MM.1S (cell line): ENCODE results near the gene PSORS1C2.

Experiments
- DNase-seq: peaks from one replicate; pipeline ENCODE4 v3.0.0-alpha.2; 2015
- H2AFZ ChIP-seq: fragments of 300-600 bp; sonication (generic); 2 replicates; pipeline ENCODE4 v1.6.0; 2016; ENCODE audit warnings: antibody characterized with exemption, low read length
- H3F3A ChIP-seq: fragments of 300-600 bp; sonication (generic); 2 replicates; pipeline ENCODE4 v1.6.1; 2016; ENCODE audit warnings: mild to moderate bottlenecking, antibody characterized with exemption, low read length, moderate library complexity, mixed read lengths; ENCODE audit not compliant: insufficient read depth
- H3K27ac ChIP-seq: fragments of 300-600 bp; sonication (generic); 2 replicates; pipeline ENCODE4 v1.5.1; 2016; ENCODE audit warnings: mild to moderate bottlenecking, low read length
- H3K27me3 ChIP-seq: fragments of 300-600 bp; sonication (generic); replicated peaks from 2 replicates; pipeline ENCODE4 v1.6.0; 2016; ENCODE audit warnings: low read length; ENCODE audit not compliant: insufficient read depth
- H3K36me3 ChIP-seq: fragments of 300-600 bp; sonication (generic); replicated peaks from 2 replicates; pipeline ENCODE4 v1.6.1; 2016; ENCODE audit warnings: mild to moderate bottlenecking, low read length, mixed read lengths; ENCODE audit not compliant: insufficient read depth
- H3K4me1 ChIP-seq: fragments of 300-600 bp; sonication (generic); 2 replicates; pipeline ENCODE4 v1.6.1; 2016; ENCODE audit warnings: low read length, mixed read lengths
- H3K4me2 ChIP-seq: fragments of 300-600 bp; sonication (generic); 2 replicates; pipeline ENCODE4 v1.6.0; 2016; ENCODE audit warnings: low read depth, low read length
- H3K4me3 ChIP-seq: fragments of 300-600 bp; sonication (generic); 2 replicates; pipeline ENCODE4 v1.5.1; 2016; ENCODE audit warnings: low read length, mixed read lengths
- H3K79me2 ChIP-seq: fragments of 300-600 bp; sonication (generic); 2 replicates; pipeline ENCODE4 v1.6.1; 2016; ENCODE audit warnings: mixed run types, low read length, mixed read lengths
- H3K9ac ChIP-seq: fragments of 300-600 bp; sonication (generic); 2 replicates; pipeline ENCODE4 v1.6.1; 2016; ENCODE audit warnings: low read length, mixed read lengths
- H3K9me2 ChIP-seq: fragments of 300-600 bp; sonication (generic); replicated peaks from 2 replicates; pipeline ENCODE4 v1.6.1; 2016; ENCODE audit warnings: mild to moderate bottlenecking, low read length, mixed read lengths; ENCODE audit not compliant: insufficient read depth
- H3K9me3 ChIP-seq: fragments of 300-600 bp; sonication (generic); replicated peaks from 2 replicates; pipeline ENCODE4 v1.6.1; 2016; ENCODE audit warnings: mild to moderate bottlenecking, low read length, mixed read lengths; ENCODE audit not compliant: insufficient read depth
- H4K20me1 ChIP-seq: fragments of 300-600 bp; sonication (generic); 2 replicates; pipeline ENCODE4 v1.6.1; 2016; ENCODE audit warnings: mild to moderate bottlenecking, low read length, moderate library complexity, mixed read lengths; ENCODE audit not compliant: insufficient read depth
- CTCF ChIP-seq: fragments of 300-600 bp; sonication (generic); IDR thresholded peaks from 2 replicates; pipeline ENCODE4 v1.5.1; 2016; ENCODE audit warnings: antibody characterized with exemption, low read length, mixed read lengths
- EZH2 ChIP-seq: fragments of 300-600 bp; sonication (generic); optimal IDR thresholded peaks from 2 replicates; pipeline ENCODE3; 2017; ENCODE audit warnings: low read depth, mild to moderate bottlenecking, antibody characterized with exemption, low read length, mixed read lengths
- EZH2phosphoT487 ChIP-seq: fragments of 300-600 bp; sonication (generic); IDR thresholded peaks from 2 replicates; pipeline ENCODE4 v1.6.1; 2018; ENCODE audit warnings: antibody characterized with exemption, low read length

Gene PSORS1C2

GRCh38 chr6:31140643-31141042, 1.8 kb upstream of the PSORS1C2 start:
- TF ChIP-seq EZH2phosphoT487 = no peak
- no peak for TF ChIP-seq CTCF
- TF ChIP-seq EZH2 = no peak
- no peak for DNase-seq

GRCh38 chr6:31139599-31139998, 733 bp upstream of the PSORS1C2 start:
- Histone ChIP-seq H4K20me1 (no peaks in the 10 kb centered on the region), H3K27me3 (peaks cover 5% of the 10 kb centered on the region; the same call in 1 of the 2 replicates), H3K79me2 (no peaks in the 10 kb centered on the region), H3F3A (no peaks in the 10 kb centered on the region), H2AFZ (no peak overlapping the region), H3K9ac (no peak overlapping the region), H3K9me3 (no peaks in the 10 kb centered on the region), H3K4me1 (no peaks in the 10 kb centered on the region), H3K9me2 (no peaks in the 10 kb centered on the region), H3K4me2 (no peak overlapping the region), H3K27ac (no peak overlapping the region), H3K4me3 (no peak overlapping the region), H3K36me3 (no peaks in the 10 kb centered on the region)
- TF ChIP-seq CTCF = no peak
- no peak for TF ChIP-seq EZH2phosphoT487
- TF ChIP-seq EZH2 = no peak
- DNase-seq = no peak

More at GRCh38 chr6:31140643-31141042, 1.8 kb upstream of the PSORS1C2 start:
- no peak overlapping the region for H2AFZ ChIP-seq
- no peaks in the 10 kb centered on the region for H3K9me2 ChIP-seq
- no peak overlapping the region for H3K4me2 ChIP-seq
- no peak overlapping the region for H3K4me3 ChIP-seq
- no peaks in the 10 kb centered on the region for H4K20me1 ChIP-seq
- H3K27ac ChIP-seq = no peak overlapping the region
- no peaks in the 10 kb centered on the region for H3K79me2 ChIP-seq
- no peaks in the 10 kb centered on the region for H3K4me1 ChIP-seq
- H3K36me3 ChIP-seq = no peaks in the 10 kb centered on the region
- H3K27me3 ChIP-seq = peaks cover 5% of the 10 kb centered on the region; the same call in 1 of the 2 replicates
- no peaks in the 10 kb centered on the region for H3F3A ChIP-seq
- H3K9me3 ChIP-seq = no peaks in the 10 kb centered on the region
- H3K9ac ChIP-seq = no peak overlapping the region

GRCh38 chr6:31135710-31136109, 3.2 kb downstream of the PSORS1C2 start:
- Histone ChIP-seq H3K27me3 (peaks cover 5% of the 10 kb centered on the region; the same call in 1 of the 2 replicates), H2AFZ (no peak overlapping the region), H3K9ac (no peak overlapping the region), H3F3A (no peaks in the 10 kb centered on the region), H3K79me2 (no peaks in the 10 kb centered on the region), H4K20me1 (no peaks in the 10 kb centered on the region), H3K9me2 (no peaks in the 10 kb centered on the region), H3K27ac (no peak overlapping the region), H3K4me3 (no peak overlapping the region), H3K4me1 (no peaks in the 10 kb centered on the region), H3K36me3 (no peaks in the 10 kb centered on the region), H3K9me3 (no peaks in the 10 kb centered on the region), H3K4me2 (no peak overlapping the region)
- DNase-seq = no peak
- TF ChIP-seq EZH2 (no peak), EZH2phosphoT487 (no peak), CTCF (no peak)
